MCF 10A (cell line): ENCODE data around the gene NAP1L4. TPM values are rescaled to one million over a fixed set of nuclear protein-coding genes. Genes with fewer than 3 reads are reported as not detected.

Source experiments
- BruUV-seq: library from RNA; stranded (reverse); fragments of 400-500 nt; replicated peaks from 2 replicates; lab custom pipeline; 2021; lab: Mats Ljungman, UMichigan
- CTCF ChIA-PET: fragments of 300-600 bp; sonication (Branson Sonifier 250); formaldehyde crosslinking; extraction: SDS; loops from one replicate; lab custom pipeline; 2021; ENCODE audit warnings: antibody characterized with exemption, inconsistent platforms; lab: Yijun Ruan, JAX
- POLR2A ChIA-PET: fragments of 300-600, 350-650 bp; sonication (Branson Sonifier 250); formaldehyde crosslinking; extraction: SDS; loops from one replicate; lab custom pipeline; 2020; ENCODE audit warnings: antibody characterized with exemption, inconsistent platforms; lab: Yijun Ruan, JAX
- DNase-seq: peaks from one replicate; pipeline ENCODE4 v3.0.0-alpha.2; 2018; ENCODE audit not compliant: unreplicated experiment
- H3K27ac Mint-ChIP-seq: one replicate; pipeline ENCODE4 v1.8.0; 2022; ENCODE audit warnings: mild to moderate bottlenecking, low read depth, mixed read lengths; ENCODE audit not compliant: unreplicated experiment
- H3K27me3 Mint-ChIP-seq: one replicate; pipeline ENCODE4 v1.8.0; 2022; ENCODE audit warnings: mixed read lengths; ENCODE audit not compliant: insufficient read depth, unreplicated experiment
- H3K36me3 Mint-ChIP-seq: one replicate; pipeline ENCODE4 v1.8.0; 2022; ENCODE audit warnings: mild to moderate bottlenecking, moderate library complexity, mixed read lengths; ENCODE audit not compliant: insufficient read depth, unreplicated experiment
- H3K4me1 Mint-ChIP-seq: one replicate; pipeline ENCODE4 v1.8.0; 2022; ENCODE audit warnings: mixed read lengths; ENCODE audit not compliant: insufficient read depth, unreplicated experiment
- H3K4me3 Mint-ChIP-seq: one replicate; pipeline ENCODE4 v1.8.0; 2022; ENCODE audit warnings: mild to moderate bottlenecking, moderate library complexity, mixed read lengths; ENCODE audit not compliant: unreplicated experiment
- H3K9me3 Mint-ChIP-seq: one replicate; pipeline ENCODE4 v1.8.0; 2022; ENCODE audit warnings: mixed read lengths; ENCODE audit not compliant: unreplicated experiment
- CTCF ChIP-seq: fragments of 200-600 bp; IDR thresholded peaks from one replicate; pipeline ENCODE4 v1.8.0; 2022; ENCODE audit warnings: antibody characterized with exemption, mild to moderate bottlenecking; ENCODE audit not compliant: unreplicated experiment
- intact Hi-C: fragments of 100-400 bp; cut with micrococcal nuclease; formaldehyde crosslinking; loops from 2 replicates; pipeline ENCODE4 v1.14.1; 2022
- total RNA-seq: library from RNA; stranded (reverse); gene quantifications from 2 replicates; pipeline ENCODE4 v1.2.3, GENCODE V29; 2022

NAP1L4 gene
- total RNA-seq, 1 experiment from 2014 or later = 103 TPM

DNA sequence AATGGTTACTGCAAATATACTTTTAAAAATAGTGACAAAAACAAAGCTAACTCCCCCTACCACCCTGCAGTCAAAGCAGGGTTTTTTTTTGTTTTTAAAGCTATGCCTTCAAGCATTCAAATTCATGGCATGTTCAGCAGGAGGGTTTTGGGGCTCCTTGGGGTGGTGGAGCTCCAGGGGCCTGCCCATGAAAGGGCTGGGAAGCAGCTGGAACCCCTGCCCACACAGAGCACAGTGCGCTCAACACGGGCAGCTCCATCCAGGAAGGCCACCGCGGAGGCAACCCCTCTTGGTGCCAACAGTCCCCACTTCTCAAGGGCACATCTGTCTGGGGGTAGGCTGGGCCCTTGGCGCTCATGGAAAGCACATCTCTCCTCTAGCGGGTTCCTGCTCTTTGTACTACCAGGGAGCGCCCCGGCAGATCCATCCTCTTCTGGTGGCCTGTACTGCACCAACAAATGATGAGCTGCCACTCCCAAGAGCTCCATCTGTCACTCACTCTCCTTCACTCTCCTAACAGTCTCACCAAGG, 46.3 kb downstream of the NAP1L4 start:
- intact Hi-C loops = no loop called here
- Mint-ChIP-seq H3K36me3 (peaks cover 63% of the 10 kb centered on the region), H3K4me1 (no peaks in the 10 kb centered on the region), H3K4me3 (no peak overlapping the region), H3K27ac (no peak overlapping the region), H3K9me3 (no peaks in the 10 kb centered on the region), H3K27me3 (no peaks in the 10 kb centered on the region)
- ChIA-PET CTCF (interaction anchor here (0.6 to 2.3 kb wide), 9 partner anchors 12 to 411 kb away, joined by 3 to 6 read pairs (median 4); no protein-coding TSS in a partner anchor), POLR2A (interaction anchor here (0.6 to 1.0 kb wide), 5 partner anchors 8 to 132 kb away, joined by 3 to 5 read pairs (median 3); no protein-coding TSS in a partner anchor)
- DNase-seq = no peak
- TF ChIP-seq CTCF = no peak
- BruUV-seq = no TSS peak

- Mint-ChIP-seq H3K36me3 (peaks cover 57% of the 10 kb centered on the region), H3K27ac (no peak overlapping the region), H3K27me3 (no peaks in the 10 kb centered on the region), H3K9me3 (no peaks in the 10 kb centered on the region), H3K4me3 (no peak overlapping the region), H3K4me1 (no peaks in the 10 kb centered on the region)
- intact Hi-C loops = no loop called here
- CTCF ChIA-PET = interaction anchor here (0.6 to 2.3 kb wide), 8 partner anchors 12 to 410 kb away, joined by 3 to 6 read pairs (median 4); no protein-coding TSS in a partner anchor
- POLR2A ChIA-PET = interaction anchor here (0.6 to 1.0 kb wide), 6 partner anchors 9 to 131 kb away, joined by 3 to 5 read pairs (median 3); no protein-coding TSS in a partner anchor
- no peak for DNase-seq
- BruUV-seq = no TSS peak
- no peak for TF ChIP-seq CTCF
Observed at GRCh38 chr11:2945031-2945756, 46.9 kb downstream of the NAP1L4 start.

GRCh38 chr11:2944530-2944929, 47.6 kb downstream of the NAP1L4 start:
- intact Hi-C loops = no loop called here
- no peak overlapping the region for H3K4me3 Mint-ChIP-seq
- TSS peak; percentile 32 for BruUV-seq
- no peaks in the 10 kb centered on the region for H3K9me3 Mint-ChIP-seq
- DNase-seq = no peak
- no peak overlapping the region for H3K27ac Mint-ChIP-seq
- H3K27me3 Mint-ChIP-seq = no peaks in the 10 kb centered on the region
- CTCF ChIA-PET = interaction anchor here (0.9 to 2.3 kb wide), 2 partner anchors 10 to 11 kb away, joined by 3 to 6 read pairs; no protein-coding TSS in a partner anchor
- H3K36me3 Mint-ChIP-seq = peaks cover 50% of the 10 kb centered on the region
- POLR2A ChIA-PET = interaction anchor here (0.6 to 1.0 kb wide), 3 partner anchors 9 to 16 kb away, joined by 3 read pairs; no protein-coding TSS in a partner anchor
- TF ChIP-seq CTCF = no peak
- no peaks in the 10 kb centered on the region for H3K4me1 Mint-ChIP-seq

DNA sequence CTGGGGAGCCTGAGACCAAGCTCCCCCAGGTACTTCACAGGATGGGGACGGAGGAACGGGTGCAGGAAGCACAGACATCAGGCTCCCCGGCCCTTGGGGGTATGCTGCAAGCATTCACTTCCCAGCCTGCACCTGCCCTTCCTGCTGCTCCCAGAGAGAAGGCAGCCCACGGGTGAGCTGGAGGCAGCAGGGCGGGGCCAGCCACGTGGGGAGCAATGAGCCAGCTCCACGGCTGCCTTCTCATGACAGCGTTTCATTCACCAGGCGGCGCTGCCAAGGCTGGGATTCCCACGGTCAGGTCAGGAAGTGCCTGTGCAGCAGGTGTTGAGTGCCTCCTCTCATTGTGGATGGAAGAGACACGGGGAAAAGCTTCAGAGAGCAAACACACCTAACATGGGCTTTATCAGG, 48.4 kb downstream of the NAP1L4 start:
- Mint-ChIP-seq H3K9me3 (peaks cover 2% of the 10 kb centered on the region), H3K27me3 (no peaks in the 10 kb centered on the region), H3K4me1 (no peaks in the 10 kb centered on the region), H3K36me3 (peaks cover 49% of the 10 kb centered on the region), H3K27ac (no peak overlapping the region), H3K4me3 (no peak overlapping the region)
- no TSS peak for BruUV-seq
- ChIA-PET CTCF (interaction anchor here (0.5 to 3.0 kb wide), 7 partner anchors 11 to 831 kb away, joined by 3 to 12 read pairs (median 3); no protein-coding TSS in a partner anchor), POLR2A (interaction anchor here (1.0 to 1.7 kb wide), 2 partner anchors 10 to 17 kb away, joined by 3 to 10 read pairs; no protein-coding TSS in a partner anchor)
- intact Hi-C loops = no loop called here
- DNase-seq = no peak
- no peak for TF ChIP-seq CTCF
